HG02763 (cell line): ENCODE data around the gene IFT122.
"Not testable (repeated sequence)": the region's sequence is repeated elsewhere in the genome, so short reads cannot be mapped to it uniquely, and the experiment has no call there.

Source experiments
- ATAC-seq: cut with Tn5 transposase; IDR thresholded peaks from one replicate; pipeline ENCODE4 v1.9.1; 2021; ENCODE audit warnings: mild to moderate bottlenecking, moderate library complexity; ENCODE audit not compliant: unreplicated experiment

Gene IFT122

DNA sequence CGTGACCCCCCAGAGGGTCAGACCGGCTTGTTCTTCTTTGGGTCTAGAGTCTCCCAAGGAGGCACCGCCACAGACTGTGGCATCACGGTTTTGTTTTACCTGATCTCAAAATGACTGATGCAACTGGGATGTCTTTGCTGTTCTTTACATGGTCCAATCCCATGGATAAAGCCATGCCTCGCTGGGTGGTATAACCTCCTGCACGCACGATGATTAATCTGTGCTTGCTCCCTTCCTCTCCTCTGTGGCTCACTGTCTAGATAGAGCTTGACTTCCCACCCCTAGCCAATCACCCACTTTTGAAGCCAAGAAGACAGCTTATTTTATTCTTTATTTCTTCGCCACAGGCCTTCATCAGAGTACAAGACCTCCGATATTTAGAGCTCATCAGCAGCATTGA lies 51.8 kb downstream of the IFT122 start:
- no peak for ATAC-seq

DNA sequence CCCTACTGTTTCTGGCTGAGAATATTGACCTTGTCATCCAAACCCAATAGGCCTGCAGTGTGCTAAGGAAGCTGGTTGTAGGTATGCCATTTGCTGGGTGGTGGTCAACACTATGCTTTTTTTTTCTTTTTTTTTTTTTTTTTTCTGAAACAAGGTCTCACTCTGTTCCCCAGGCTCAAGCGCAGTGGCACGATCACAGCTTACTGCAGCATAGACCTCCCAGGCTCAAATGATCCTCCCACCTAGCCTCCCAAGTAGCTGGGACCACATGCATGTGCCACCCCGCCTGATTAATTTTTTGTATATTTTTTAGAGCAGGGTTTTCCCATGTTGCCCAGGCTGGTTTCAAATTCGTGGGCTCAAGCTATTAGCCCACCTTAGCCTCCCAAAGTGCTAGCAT lies 52.7 kb downstream of the IFT122 start:
- ATAC-seq = no peak

DNA sequence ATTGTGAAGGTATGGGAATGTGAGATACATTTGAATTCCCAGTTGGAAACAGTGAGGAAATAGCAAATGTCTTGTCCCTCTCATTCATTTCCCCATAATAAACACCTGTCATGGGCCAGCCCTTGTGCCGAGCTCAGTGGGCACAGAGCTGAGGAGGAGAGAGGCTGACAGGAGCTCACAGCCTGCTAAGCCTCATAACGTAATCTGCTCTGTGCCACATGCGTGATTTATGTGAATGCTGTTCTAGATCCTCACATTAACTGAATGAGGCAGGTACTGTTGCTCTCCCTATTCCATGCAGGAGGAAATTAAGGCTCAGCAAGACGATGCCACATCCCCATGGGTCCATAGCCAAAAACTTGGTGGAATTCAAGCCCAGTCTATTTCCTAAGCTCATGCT lies 53.2 kb downstream of the IFT122 start:
- ATAC-seq = no peak

DNA sequence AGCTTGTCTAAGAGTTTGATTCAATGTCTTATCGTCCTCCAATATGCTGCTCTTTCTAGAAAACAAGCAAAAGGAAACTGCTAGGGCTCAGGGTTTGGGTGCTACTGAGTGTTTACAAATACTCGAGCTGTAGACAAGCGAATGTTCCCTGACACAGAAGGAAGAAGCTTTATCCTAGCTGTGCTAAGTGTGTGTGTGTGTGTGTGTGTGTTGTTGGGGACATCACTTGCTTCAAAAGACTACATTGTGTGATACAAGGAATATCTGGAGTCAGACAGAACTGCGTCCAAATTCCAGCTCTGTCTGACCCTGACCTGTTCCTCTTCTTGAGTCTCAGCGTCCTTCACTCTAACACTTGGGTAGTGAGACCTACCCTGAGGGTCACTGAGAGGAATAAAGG lies 54.5 kb downstream of the IFT122 start:
- not testable (repeated sequence) for ATAC-seq

DNA sequence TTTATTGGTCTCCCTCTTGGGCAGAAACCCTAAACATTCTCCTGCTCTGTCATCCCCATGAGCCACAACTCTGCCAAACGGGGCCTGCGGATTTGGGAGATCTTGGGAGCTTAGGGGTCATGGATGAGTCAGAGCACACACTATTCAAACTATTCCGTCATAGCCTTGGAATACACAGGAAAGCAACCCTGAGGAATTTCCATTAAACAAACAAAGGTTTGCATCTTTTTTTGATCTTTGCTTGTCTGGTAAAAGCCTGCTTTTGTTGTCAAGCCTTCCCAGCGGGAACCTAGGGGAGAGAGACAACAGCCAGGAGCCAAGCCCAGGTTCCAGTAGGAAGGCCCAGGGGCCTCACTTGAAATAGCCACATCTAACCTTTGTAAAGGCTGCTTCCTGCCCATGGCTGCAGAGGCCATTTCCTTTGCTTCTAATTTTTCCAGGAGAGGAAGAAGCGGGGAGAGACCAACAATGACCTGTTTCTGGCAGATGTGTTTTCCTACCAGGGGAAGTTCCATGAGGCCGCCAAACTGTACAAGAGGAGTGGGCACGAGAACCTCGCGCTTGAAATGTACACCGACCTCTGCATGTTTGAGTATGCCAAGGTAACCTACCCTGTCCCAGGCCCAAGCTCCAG lies 55.1 kb downstream of the IFT122 start:
- ATAC-seq = not testable (repeated sequence)

DNA sequence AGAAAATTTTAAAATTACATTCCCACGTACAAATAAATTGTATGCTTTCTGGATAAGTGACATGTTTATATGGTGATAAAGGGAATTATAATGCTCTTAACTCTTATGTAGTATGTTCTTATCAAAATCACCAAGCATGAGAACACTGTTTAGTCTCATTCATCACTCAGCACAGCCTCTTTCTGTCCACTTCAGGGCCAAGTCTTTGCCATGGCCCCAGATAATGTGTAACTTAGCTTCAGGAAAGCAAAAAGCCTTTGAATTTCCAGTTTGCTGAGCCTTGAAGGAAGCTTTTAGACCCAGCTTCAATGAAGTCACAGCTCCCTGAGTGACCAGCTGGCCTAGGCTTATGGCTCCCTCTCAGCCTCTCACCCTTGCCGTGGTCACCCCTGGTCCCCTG lies 57.9 kb downstream of the IFT122 start:
- not testable (repeated sequence) for ATAC-seq

DNA sequence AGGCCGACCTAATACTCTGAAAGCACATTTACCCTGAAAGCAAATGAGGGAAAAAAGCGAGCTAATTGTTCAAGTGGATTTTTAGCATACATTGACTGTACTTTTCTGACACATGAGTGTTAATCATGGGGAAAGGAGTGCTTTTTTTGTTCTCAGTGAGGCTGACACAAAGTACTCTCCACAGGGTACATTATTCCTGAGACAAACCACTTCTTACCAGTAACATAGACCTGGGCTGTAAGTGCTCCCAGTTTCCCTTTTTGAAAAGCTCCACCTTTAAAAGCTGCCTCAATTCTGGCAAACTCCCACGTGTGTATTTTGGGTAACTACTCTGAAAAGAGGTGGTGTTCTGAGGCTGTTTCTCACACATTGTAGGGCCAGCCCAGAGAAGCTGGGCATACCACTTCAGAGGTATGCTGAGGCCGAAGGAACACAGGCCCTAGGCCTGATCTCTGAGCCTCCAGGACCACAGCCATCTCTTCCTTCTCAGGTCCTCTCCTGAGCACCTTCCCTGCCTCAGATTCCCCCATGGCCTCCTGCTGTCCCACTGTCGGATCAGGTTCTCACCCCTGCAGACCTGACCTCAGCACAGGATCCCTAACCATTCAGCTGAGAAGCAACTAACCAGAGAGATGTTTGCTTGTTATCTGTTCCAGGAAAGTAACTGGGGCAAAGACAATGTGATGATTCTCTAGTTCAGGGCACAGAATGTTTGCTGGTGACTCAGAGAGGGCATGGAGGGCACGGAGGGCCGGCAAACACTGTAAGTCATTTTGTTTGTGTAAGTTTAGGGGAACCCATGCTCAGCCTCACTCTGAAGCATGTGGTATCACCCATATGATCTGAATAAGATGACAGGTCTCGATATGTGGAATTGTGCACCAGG lies 58.8 kb downstream of the IFT122 start:
- ATAC-seq = not testable (repeated sequence)

DNA sequence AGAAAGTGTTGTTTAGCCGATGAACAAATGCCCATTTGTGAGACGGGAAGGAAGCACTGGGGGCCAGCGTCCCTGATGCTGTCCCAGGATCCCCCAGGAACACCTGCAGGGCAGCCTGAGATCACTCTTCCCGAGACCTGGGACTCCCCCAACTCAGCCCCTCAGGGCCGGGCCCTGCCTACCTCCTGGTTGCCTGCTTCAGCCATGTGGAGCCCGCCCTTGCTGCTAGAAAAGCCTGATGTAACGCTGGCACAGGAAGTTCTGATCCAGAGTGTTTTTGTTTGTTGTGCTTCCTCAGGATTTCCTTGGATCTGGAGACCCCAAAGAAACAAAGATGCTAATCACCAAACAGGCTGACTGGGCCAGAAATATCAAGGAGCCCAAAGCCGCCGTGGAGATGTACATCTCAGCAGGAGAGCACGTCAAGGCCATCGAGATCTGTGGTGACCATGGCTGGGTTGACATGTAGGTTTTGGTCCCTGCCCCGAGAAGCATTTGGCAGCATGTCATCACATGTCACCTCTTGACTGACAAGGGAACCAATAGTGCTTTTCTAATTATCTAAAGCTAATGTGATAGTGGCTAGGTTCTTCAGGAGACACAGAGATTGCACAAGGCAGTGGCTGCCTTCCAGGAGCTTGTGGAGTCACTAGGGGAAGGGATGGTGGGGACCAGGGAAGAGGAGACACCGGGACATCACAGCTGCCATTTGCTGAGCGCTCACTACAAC lies 59.7 kb downstream of the IFT122 start:
- ATAC-seq = not testable (repeated sequence)

DNA sequence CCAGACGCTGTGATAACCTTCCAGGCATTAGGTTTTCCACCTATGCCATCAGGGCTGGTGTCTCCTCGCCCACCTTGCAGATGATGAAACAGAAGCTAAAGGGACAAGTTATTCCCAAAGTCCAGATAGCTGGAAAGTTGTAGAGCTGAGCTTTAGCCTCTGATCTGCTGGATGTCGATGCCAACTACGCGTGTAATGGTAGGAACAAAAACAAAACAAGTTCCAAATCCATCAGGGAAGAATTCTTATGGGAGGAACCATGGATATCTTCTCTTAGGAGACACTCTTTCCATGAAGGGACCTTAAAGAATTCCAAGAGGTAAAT lies 60.3 kb downstream of the IFT122 start:
- ATAC-seq = no peak

DNA sequence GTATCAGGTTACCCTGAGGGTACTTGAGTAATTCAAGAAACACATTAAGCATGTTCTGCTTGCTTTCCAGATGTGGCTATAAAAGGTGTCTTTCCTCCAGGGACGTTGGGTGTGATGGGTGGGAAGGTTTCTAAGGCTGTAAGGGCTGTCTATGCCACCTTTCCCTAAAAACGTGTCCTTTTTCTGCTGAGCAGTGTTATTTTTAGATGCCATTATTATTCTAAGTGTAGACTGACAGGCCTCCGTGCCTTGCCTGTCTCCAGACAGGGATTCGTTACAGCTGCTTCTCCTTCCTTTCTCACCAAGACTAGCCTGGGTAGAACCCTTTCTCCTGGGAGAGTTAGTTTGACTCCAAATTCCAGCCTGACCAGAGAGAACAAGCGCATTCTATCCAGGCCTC lies 61.6 kb downstream of the IFT122 start:
- no peak for ATAC-seq

DNA sequence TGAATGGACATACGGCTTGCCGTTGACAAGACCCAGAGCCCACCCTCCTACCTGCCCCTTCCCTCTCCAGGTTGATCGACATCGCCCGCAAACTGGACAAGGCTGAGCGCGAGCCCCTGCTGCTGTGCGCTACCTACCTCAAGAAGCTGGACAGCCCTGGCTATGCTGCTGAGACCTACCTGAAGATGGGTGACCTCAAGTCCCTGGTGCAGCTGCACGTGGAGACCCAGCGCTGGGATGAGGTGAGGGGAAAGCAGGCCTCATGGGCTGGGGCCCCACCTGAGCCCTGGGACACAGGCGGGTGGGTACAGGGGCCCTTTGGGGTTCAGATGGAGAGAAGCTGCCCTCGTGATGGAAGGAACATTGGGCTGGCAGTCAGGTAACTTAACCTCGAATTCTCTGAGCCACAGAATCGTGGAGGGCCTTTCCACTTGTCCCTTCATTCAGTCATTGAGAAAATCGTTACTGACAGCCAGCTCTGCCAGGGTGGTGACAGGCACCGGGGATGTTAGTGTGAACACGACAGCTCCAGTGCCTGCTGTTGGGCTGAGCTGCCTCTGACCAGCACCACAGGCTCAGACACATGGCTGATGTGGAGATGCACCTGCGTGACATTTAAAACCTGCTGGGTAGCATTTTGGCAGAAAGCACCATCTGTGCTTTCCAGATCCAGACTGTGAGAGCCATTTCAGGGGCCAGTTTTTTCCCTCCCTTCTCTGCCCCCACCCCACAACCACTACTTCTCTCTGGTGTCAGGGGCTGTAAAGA lies 62.8 kb downstream of the IFT122 start:
- no peak for ATAC-seq

DNA sequence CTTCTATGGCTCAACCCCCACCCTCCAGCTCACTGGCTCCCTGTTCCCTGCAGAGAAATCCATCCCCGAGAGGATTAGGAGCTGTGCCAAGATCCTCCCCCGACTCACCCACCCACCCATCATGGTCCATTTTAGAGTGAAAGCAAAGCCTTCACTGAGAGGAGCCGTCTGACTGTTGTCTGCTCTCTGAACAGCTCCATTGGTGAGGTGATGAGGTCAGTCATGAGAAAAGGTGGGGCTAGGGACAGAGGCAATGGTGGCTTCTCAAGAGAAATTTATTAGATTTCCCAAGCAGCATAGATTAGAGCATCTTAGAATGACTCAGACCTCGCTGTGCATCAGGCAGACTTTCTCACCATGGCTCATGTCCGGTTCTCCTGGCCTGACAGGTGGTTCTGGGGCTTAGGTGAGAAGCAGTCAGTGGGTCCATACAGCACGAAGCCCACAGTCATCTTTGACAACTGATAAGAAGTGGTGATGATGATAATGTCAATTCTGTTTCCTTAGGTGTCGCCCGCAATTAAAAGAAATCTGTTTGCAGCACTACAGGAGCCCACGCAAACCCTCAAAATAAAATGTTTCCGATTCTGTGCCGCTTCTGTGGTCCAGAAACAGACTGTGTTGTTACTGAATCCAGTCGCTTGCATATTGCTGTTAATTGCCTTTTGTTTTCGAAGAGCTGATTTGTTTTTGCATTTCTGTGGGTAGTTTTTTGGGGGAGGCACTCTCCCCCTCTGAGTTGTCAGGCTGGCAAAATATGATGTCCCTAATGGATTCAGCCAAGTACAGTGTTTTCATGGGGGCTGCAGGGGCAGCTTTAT lies 63.7 kb downstream of the IFT122 start:
- ATAC-seq = no peak

DNA sequence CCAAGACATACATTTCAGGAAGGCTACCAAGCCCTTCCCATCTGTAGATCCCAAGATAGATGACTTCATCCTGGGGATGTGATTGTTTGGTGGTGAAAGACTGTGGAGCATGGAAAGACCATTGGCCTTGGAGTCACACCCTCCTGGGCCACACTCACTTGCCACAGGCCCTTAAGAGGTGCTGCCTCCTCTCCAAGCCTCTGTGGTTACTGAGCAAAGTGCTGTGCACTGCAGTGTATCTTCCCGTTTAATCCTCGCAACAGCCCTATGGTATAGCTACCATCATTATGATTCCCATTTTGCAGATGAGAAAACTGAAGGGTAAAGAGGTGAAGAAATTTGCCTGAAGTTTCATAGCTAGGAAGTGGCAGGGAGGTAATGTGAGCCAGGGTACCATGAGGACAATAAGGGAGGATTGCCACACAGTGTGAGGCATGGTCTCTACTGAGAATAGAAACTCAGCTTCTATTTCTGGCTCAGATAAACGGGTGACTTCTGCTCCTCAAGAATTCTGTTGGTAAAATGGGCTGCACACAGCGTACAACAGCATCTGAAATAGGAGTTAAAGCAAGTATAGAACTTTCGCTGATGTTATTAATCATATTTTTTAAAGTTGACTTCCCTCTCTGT lies 64.6 kb downstream of the IFT122 start:
- ATAC-seq = no peak

DNA sequence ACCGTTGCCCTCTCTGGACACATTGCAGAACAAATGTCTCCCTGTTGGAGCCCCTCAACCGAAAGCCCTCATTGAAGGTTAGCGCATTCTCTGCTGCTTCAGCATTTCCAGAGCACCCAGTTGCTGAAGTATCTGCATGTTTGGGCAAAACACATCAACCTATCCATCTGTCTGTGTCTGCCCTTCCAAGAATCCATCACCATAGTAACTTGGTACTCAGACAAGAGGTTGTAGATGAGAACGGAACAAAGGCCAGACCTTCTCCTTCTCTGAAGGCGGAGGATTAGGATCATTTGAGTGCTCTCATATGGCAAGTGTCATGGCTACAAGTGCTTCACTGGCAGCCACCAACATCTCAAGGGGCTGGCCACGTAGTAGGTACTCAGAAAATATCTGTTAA lies 65.3 kb downstream of the IFT122 start:
- ATAC-seq = no peak

DNA sequence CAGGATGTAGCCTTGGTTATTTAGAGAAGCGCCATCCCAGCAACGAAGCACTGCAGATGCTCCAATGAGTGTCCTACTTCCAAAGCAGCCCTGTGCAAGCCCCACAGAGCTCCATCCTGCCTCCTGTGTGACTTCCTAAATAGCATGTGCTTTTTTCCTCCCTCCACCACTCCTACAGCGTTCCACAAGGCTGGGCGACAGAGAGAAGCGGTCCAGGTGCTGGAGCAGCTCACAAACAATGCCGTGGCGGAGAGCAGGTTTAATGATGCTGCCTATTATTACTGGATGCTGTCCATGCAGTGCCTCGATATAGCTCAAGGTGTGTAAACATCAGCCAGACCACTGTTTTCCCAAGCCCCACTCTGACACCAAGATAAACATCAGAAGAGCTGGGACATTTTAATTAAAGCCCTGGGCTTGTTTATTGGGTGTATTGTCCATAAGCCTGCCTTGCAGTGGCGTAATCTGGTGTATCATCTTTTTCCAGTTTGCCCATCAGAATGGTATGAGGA lies 66.3 kb downstream of the IFT122 start:
- no peak for ATAC-seq

DNA sequence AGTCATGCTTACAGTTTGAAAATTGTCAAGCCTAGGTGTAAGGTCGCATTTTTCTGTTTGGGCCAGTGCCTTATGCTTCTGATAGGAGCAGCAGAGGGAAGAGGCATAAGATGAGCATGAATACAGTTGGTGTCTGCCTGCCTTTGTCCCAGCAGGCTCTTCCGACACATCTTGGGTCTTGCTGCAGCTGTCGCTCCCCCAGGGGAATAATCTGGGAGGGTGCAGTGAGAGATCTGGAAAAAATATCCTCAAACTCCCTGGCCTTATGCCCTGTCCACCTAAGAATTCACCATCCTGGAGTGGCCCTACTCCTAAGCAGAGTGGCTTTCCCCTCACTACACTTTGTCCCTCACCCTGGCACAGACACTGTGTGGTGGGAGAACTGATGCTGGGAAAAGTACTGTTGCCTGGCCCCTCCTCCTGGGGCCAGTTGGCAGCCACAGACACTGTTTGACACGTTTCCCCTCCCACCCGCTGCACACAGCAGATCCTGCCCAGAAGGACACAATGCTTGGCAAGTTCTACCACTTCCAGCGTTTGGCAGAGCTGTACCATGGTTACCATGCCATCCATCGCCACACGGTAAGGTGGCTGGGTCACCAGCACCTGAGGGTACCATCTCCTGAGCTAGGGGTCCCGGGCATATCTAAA lies 67.3 kb downstream of the IFT122 start:
- ATAC-seq = no peak

DNA sequence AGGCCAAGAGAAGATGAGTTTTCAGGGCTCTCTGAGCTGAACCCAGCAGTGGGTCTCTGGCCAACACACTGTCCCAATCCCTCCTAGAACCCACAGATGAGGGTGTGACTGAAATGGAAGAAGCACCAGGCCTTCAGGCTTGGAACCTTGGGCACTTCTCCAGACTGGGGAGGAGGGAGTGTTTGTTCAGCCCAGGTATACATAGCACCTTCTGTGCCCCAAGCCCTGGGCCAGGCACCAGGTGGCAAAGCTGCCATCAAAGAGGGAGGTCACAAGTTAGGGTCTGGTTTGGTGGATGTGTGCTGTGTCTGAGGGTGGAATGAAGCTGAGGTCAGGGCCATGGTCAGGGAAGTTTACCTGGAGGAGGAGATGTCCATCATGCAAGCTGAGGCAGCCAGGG lies 72.6 kb downstream of the IFT122 start:
- ATAC-seq = no peak

DNA sequence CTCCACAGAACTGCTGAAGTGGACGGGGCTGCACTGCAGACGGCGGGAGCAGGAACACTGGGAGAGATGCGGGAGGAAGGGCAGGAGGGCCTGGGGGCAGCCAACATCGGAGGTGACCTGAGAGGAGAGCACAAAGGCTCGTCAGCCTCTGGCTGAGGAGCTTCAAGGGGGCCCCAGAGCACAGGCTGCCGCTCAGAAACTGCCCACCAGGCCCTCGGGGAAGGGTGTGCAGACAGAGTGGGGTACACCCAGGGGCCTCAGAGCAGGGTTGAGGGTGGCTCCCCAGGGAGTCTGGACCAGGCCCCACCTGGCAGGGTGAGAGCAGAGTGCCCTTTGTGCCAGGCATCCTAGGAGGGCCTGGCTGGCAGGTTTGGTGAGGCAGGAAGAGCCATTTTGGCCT lies 73.7 kb downstream of the IFT122 start:
- no peak for ATAC-seq

DNA sequence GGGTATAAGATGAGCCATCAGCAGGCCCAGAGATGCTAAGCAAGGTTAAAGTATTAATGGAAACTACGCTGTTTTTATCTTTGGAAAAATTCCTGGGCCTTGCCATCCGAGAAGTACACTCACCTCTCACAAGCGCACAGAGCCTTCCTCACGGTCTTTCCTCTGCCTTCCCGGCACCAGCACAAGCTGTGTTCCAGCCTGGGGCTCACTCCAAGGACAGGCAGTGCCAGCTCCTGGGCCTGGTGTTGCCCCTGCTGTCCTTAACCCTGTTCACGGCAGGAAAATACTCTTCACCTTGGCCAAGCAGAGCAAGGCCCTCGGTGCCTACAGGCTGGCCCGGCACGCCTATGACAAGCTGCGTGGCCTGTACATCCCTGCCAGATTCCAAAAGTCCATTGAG lies 74.1 kb downstream of the IFT122 start:
- ATAC-seq = no peak
